ENCODE results near the gene SCAPER. TPM values are rescaled to one million over a fixed set of nuclear protein-coding genes. Genes with fewer than 3 reads are reported as not detected.
A peak's percentile ranks its signal among the peaks of the same experiment; 100 is the strongest.

Gene SCAPER
- total RNA-seq, 2 experiments from 2014 or later = 10.4 to 22.3 TPM

DNA sequence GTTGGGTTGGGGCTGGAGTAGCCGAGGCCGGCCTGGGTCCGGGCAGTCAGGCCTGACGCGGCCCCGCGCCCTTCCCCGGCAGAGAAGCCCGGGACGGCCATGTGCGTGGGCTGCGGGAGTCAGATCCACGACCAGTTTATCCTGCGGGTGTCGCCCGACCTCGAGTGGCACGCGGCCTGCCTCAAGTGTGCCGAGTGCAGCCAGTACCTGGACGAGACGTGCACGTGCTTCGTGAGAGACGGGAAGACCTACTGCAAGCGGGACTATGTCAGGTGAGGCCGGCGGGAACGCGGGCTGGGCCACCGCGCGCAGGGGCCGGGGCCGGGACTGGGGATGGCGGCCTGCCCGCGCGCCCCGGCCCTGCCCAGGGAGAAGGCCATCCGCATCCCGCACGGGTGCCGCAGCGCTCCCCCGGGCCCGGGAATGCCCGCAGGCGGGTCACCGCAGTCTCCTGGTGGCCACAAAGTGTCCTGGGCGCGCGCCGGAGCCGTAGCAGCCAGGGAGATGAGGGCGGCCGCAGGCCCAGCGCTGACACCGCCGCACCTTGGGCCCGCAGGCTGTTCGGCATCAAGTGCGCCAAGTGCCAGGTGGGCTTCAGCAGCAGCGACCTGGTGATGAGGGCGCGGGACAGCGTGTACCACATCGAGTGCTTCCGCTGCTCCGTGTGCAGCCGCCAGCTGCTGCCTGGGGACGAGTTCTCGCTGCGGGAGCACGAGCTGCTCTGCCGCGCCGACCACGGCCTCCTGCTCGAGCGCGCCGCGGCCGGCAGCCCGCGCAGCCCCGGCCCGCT, 567.2 kb downstream of the SCAPER start:
- Histone ChIP-seq H3K4me3 (ENCODE audit: low read depth, low read length, poor library complexity, severe bottlenecking) (peak overlapping the region; percentile 77), H4K20me1 (ENCODE audit: insufficient read depth, low read length) (peaks cover 5% of the 10 kb centered on the region; the same call in 1 of the 2 replicates), H3K79me2 (ENCODE audit: insufficient read depth, low read depth, low read length) (peaks cover 10% of the 10 kb centered on the region; the same call in 1 of the 2 replicates), H3K4me2 (ENCODE audit: low read length) (peak overlapping the region; percentile 95), H3K36me3 (ENCODE audit: insufficient read depth, low read length) (peaks cover 17% of the 10 kb centered on the region), H3K27ac (ENCODE audit: low read depth, low read length, poor library complexity, severe bottlenecking) (no peak overlapping the region), H3K4me1 (ENCODE audit: insufficient read depth, low read length, poor library complexity, severe bottlenecking) (peaks cover 39% of the 10 kb centered on the region), H3K9me3 (ENCODE audit: low read length) (no peaks in the 10 kb centered on the region), H3K9me2 (ENCODE audit: insufficient read depth, low read length) (no peaks in the 10 kb centered on the region), H2AFZ (ENCODE audit: low read length) (peak overlapping the region; percentile 89; the same call in 1 of the 2 replicates)
- peak; percentile 29 for DNase-seq (ENCODE audit: low spot score)
- ChIA-PET POLR2A (no interaction called here), CTCF (ENCODE audit: unreplicated experiment) (no interaction called here)
- TF ChIP-seq, protein P1, sequence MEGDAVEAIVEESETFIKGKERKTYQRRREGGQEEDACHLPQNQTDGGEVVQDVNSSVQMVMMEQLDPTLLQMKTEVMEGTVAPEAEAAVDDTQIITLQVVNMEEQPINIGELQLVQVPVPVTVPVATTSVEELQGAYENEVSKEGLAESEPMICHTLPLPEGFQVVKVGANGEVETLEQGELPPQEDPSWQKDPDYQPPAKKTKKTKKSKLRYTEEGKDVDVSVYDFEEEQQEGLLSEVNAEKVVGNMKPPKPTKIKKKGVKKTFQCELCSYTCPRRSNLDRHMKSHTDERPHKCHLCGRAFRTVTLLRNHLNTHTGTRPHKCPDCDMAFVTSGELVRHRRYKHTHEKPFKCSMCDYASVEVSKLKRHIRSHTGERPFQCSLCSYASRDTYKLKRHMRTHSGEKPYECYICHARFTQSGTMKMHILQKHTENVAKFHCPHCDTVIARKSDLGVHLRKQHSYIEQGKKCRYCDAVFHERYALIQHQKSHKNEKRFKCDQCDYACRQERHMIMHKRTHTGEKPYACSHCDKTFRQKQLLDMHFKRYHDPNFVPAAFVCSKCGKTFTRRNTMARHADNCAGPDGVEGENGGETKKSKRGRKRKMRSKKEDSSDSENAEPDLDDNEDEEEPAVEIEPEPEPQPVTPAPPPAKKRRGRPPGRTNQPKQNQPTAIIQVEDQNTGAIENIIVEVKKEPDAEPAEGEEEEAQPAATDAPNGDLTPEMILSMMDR (conservative IDR thresholded peaks at IDR 0.05; ENCODE audit: low read length) = no peak
- no peak for TF ChIP-seq EZH2phosphoT487 (IDR thresholded peaks at IDR 0.05; ENCODE audit: borderline replicate concordance, low read depth, low read length)
- no TSS peak for BruUV-seq (replicated peaks)
- intact Hi-C loops (cut with micrococcal nuclease; ENCODE audit: unreplicated experiment) = no loop called here

DNA sequence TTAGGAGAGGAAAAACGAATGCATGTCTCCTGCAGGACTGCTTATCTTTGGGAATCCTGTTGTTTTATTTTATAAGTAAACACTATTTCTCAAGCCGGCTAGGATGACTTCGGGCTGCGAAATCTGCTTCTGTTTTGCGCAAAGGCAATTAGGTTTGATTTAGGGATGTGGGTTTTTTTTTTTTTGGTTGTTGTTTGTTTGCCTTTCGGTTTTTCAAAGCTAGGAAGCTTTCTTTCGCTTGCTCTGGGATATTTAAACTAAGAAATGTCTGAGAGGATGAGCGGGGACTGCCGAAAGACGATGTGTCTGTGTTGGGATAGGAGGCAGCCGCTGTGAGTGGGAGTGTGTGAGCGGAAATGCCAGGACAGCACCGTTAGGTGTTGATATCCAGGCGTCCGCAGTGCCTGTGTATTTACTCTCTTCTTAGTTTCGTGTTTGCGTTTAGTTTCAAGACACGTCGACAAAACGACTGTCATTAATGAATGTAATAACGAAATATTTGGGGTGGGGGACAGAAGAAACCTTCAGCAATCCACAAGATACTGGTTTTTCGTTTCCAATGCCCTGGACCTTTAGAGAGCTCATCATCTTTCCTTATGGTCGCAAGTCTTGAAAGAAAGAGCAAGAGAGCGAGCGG, 568.0 kb downstream of the SCAPER start:
- no peaks in the 10 kb centered on the region for H3K9me3 ChIP-seq (ENCODE audit: low read length)
- peak overlapping the region; percentile 95 for H3K4me2 ChIP-seq (ENCODE audit: low read length)
- H2AFZ ChIP-seq (ENCODE audit: low read length) = peak overlapping the region; percentile 89
- DNase-seq (ENCODE audit: low spot score) = peak; percentile 24
- H3K27ac ChIP-seq (ENCODE audit: low read depth, low read length, poor library complexity, severe bottlenecking) = peak overlapping the region; percentile 20
- peaks cover 39% of the 10 kb centered on the region for H3K4me1 ChIP-seq (ENCODE audit: insufficient read depth, low read length, poor library complexity, severe bottlenecking)
- peak overlapping the region; percentile 77 for H3K4me3 ChIP-seq (ENCODE audit: low read depth, low read length, poor library complexity, severe bottlenecking)
- POLR2A ChIA-PET = interaction anchor here (0.7 to 1.7 kb wide), 9 partner anchors 8 to 1212 kb away, joined by 3 to 11 read pairs (median 5); no protein-coding TSS in a partner anchor
- intact Hi-C loops (cut with micrococcal nuclease; ENCODE audit: unreplicated experiment) = no loop called here
- TF ChIP-seq EZH2phosphoT487 (IDR thresholded peaks at IDR 0.05; ENCODE audit: borderline replicate concordance, low read depth, low read length) = no peak
- TF ChIP-seq, protein P1 (conservative IDR thresholded peaks at IDR 0.05; ENCODE audit: low read length) = no peak
- TSS peak; percentile 92 for BruUV-seq (replicated peaks)
- no peaks in the 10 kb centered on the region for H3K9me2 ChIP-seq (ENCODE audit: insufficient read depth, low read length)
- peaks cover 10% of the 10 kb centered on the region; the same call in 1 of the 2 replicates for H3K79me2 ChIP-seq (ENCODE audit: insufficient read depth, low read depth, low read length)
- peaks cover 5% of the 10 kb centered on the region; the same call in 1 of the 2 replicates for H4K20me1 ChIP-seq (ENCODE audit: insufficient read depth, low read length)
- CTCF ChIA-PET (ENCODE audit: unreplicated experiment) = interaction anchor here (0.6 to 0.9 kb wide), 2 partner anchors 18 to 192 kb away, joined by 3 to 7 read pairs; no protein-coding TSS in a partner anchor
- H3K36me3 ChIP-seq (ENCODE audit: insufficient read depth, low read length) = peaks cover 16% of the 10 kb centered on the region

All from OCI-LY7 (cell line).